BJ (cell line): ENCODE results near the gene MDGA2. TPM values are rescaled to one million over a fixed set of nuclear protein-coding genes. Genes with fewer than 3 reads are reported as not detected.

Source experiments
- CTCF ChIA-PET: fragments of 350-600 bp; formaldehyde crosslinking; extraction: SDS; loops from one replicate; lab custom pipeline; 2021; ENCODE audit warnings: antibody characterized with exemption, inconsistent platforms; lab: Yijun Ruan, JAX
- POLR2A ChIA-PET: fragments of 300-600 bp; sonication (Branson Sonifier 250); formaldehyde crosslinking; extraction: SDS; loops from one replicate; lab custom pipeline; 2021; ENCODE audit warnings: antibody characterized with exemption; lab: Charles Lee
- DNase-seq: peaks from one replicate; pipeline ENCODE4 v3.0.0-alpha.2; 2011; ENCODE audit warnings: low read depth
- H3K27me3 ChIP-seq: 2 replicates; pipeline ENCODE4 v1.6.0; 2011; ENCODE audit warnings: low read length; ENCODE audit not compliant: control insufficient read depth, insufficient read depth
- H3K36me3 ChIP-seq: 2 replicates; pipeline ENCODE4 v1.5.1; 2011; ENCODE audit warnings: low read length; ENCODE audit not compliant: control insufficient read depth, insufficient read depth
- H3K4me3 ChIP-seq: 2 replicates; pipeline ENCODE4 v1.5.1; 2011; ENCODE audit warnings: low read depth, mild to moderate bottlenecking, control low read depth, low read length
- CTCF ChIP-seq: IDR thresholded peaks from 2 replicates; pipeline ENCODE4 v1.5.1; 2011; ENCODE audit warnings: low read depth, mild to moderate bottlenecking, control low read depth, inconsistent platforms, low read length, moderate library complexity; ENCODE audit not compliant: insufficient read depth
- polyA plus RNA-seq: library from polyadenylated mRNA; depleted of rRNA; stranded (reverse); fragments of >200 nt; gene quantifications from 2 replicates; pipeline ENCODE4 v1.2.3, GENCODE V29; 2011

MDGA2 gene
- polyA plus RNA-seq, 1 experiment = not detected

- no peak for DNase-seq
- Histone ChIP-seq H3K27me3 (no peaks in the 10 kb centered on the region), H3K36me3 (no peaks in the 10 kb centered on the region), H3K4me3 (no peak overlapping the region)
- TF ChIP-seq CTCF = no peak
- POLR2A ChIA-PET = no interaction called here
- CTCF ChIA-PET = no interaction called here
Measured at GRCh38 chr14:47705683-47706082, 30.3 kb upstream of the MDGA2 start.

GRCh38 chr14:47691829-47692228 lies 16.4 kb upstream of the MDGA2 start:
- H3K4me3 ChIP-seq = no peak overlapping the region
- no peaks in the 10 kb centered on the region for H3K36me3 ChIP-seq
- DNase-seq = no peak
- TF ChIP-seq CTCF = no peak
- H3K27me3 ChIP-seq = no peaks in the 10 kb centered on the region
- ChIA-PET CTCF (no interaction called here), POLR2A (no interaction called here)

GRCh38 chr14:47678993-47679392 lies 3.6 kb upstream of the MDGA2 start:
- ChIA-PET CTCF (no interaction called here), POLR2A (no interaction called here)
- DNase-seq = no peak
- TF ChIP-seq CTCF = no peak
- peaks cover 2% of the 10 kb centered on the region; the same call in 1 of the 2 replicates for H3K27me3 ChIP-seq
- H3K4me3 ChIP-seq = no peak overlapping the region
- H3K36me3 ChIP-seq = no peaks in the 10 kb centered on the region

GRCh38 chr14:47678157-47678556 lies 2.8 kb upstream of the MDGA2 start:
- Histone ChIP-seq H3K27me3 (peaks cover 2% of the 10 kb centered on the region; the same call in 1 of the 2 replicates), H3K36me3 (no peaks in the 10 kb centered on the region), H3K4me3 (no peak overlapping the region)
- ChIA-PET POLR2A (no interaction called here), CTCF (no interaction called here)
- no peak for DNase-seq
- no peak for TF ChIP-seq CTCF

- Histone ChIP-seq H3K4me3 (no peak overlapping the region), H3K36me3 (no peaks in the 10 kb centered on the region), H3K27me3 (peaks cover 2% of the 10 kb centered on the region; the same call in 1 of the 2 replicates)
- CTCF ChIA-PET = no interaction called here
- DNase-seq = no peak
- TF ChIP-seq CTCF = no peak
- POLR2A ChIA-PET = no interaction called here
Measured at GRCh38 chr14:47676315-47676617, 861 bp upstream of the MDGA2 start.
